Endothelial cell of umbilical vein (primary cell): ENCODE measurements around the gene WRAP53.

ENCODE experiments used
- POLR2A ChIP-seq: IDR thresholded peaks from 2 replicates; pipeline ENCODE4 v1.6.1; 2012; ENCODE audit warnings: low read depth, mild to moderate bottlenecking, control low read depth, low read length
- TF ChIP-seq, protein P1 (sequence below), 2 donors: IDR thresholded peaks; 1 replicate in 1 of 2; 2 replicates in 1 of 2; pipeline ENCODE4 v1.5.1; 2011; ENCODE audit warnings: low read length in 2 of 2, mild to moderate bottlenecking in 2 of 2, moderate library complexity in 2 of 2, control low read depth in 1 of 2, inconsistent platforms in 1 of 2, low read depth in 1 of 2; ENCODE audit not compliant: insufficient read depth in 1 of 2; ENCODE audit errors: extremely low read depth in 1 of 2

DNA sequence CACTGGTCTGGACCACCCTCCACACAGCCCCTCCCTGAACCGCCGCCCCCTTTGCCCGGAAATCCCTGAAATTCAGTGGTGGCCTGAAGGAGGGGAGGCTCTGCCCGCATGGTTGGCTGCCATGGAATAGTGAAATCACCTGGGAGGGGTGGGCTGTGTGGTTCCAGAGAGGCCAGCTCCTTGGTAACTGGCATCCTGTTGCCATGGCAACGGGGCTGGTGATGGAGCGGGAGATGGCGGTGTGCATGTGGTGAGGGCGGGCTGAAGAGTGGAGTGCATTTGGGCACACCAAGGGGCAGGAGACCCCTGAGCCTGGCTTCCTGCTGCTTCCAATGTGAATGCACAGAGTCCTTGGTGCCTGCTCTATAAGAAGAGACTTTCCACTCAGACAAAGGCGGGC, 19.2 kb downstream of the WRAP53 start:
- TF ChIP-seq, protein P1, sequence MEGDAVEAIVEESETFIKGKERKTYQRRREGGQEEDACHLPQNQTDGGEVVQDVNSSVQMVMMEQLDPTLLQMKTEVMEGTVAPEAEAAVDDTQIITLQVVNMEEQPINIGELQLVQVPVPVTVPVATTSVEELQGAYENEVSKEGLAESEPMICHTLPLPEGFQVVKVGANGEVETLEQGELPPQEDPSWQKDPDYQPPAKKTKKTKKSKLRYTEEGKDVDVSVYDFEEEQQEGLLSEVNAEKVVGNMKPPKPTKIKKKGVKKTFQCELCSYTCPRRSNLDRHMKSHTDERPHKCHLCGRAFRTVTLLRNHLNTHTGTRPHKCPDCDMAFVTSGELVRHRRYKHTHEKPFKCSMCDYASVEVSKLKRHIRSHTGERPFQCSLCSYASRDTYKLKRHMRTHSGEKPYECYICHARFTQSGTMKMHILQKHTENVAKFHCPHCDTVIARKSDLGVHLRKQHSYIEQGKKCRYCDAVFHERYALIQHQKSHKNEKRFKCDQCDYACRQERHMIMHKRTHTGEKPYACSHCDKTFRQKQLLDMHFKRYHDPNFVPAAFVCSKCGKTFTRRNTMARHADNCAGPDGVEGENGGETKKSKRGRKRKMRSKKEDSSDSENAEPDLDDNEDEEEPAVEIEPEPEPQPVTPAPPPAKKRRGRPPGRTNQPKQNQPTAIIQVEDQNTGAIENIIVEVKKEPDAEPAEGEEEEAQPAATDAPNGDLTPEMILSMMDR (IDR thresholded peaks at IDR 0.05; ENCODE audit: extremely low read depth in 1 of 2, insufficient read depth in 1 of 2, low read depth in 1 of 2, low read length in 2 of 2): no peak
- no peak for TF ChIP-seq POLR2A
